SK-N-SH (cell line): ENCODE data around the gene PRDX6. TPM values are rescaled to one million over a fixed set of nuclear protein-coding genes. Genes with fewer than 3 reads are reported as not detected.

ENCODE experiments used
- CTCF ChIA-PET: fragments of 300-600, 350-600 bp; formaldehyde crosslinking; extraction: SDS; loops from one replicate; lab custom pipeline; 2021; lab: Yijun Ruan, JAX
- POLR2A ChIA-PET: fragments of 350-600 bp; sonication (Branson Sonifier 250); formaldehyde crosslinking; extraction: SDS; loops from one replicate; lab custom pipeline; 2020; ENCODE audit warnings: antibody characterized with exemption, inconsistent platforms; lab: Yijun Ruan, JAX
- DNase-seq: peaks from one replicate; pipeline ENCODE4 v3.0.0; 2012
- H2AFZ ChIP-seq: fragments of 200-600 bp; sonication (generic); 2 replicates; pipeline ENCODE4 v1.8.1; 2016; ENCODE audit warnings: antibody characterized with exemption, mild to moderate bottlenecking, low read depth
- H3F3A ChIP-seq: fragments of 200-600 bp; sonication (generic); replicated peaks from 2 replicates; pipeline ENCODE3; 2016; ENCODE audit warnings: antibody characterized with exemption, mild to moderate bottlenecking; ENCODE audit not compliant: insufficient read depth
- H3K27ac ChIP-seq, 2 experiments: fragments of 200-500 bp in 1 of 2; fragments of 200-600 bp in 1 of 2; sonication (Bioruptor generic) in 1 of 2; sonication (generic), shearing (Covaris generic) in 1 of 2; 2 replicates each; pipeline versions ENCODE4 v1.5.1 to v1.6.1; 2014 to 2016; ENCODE audit warnings: low read depth in 2 of 2, inconsistent platforms in 1 of 2, low read length in 1 of 2, mild to moderate bottlenecking in 1 of 2, mixed read lengths in 1 of 2
- H3K27me3 ChIP-seq: fragments of 200-600 bp; sonication (generic), shearing (Covaris generic); 2 replicates; pipeline ENCODE4 v1.6.1; 2016; ENCODE audit warnings: mixed run types; ENCODE audit not compliant: insufficient read depth
- H3K36me3 ChIP-seq, 2 experiments: fragments of 200-500 bp in 1 of 2; fragments of 200-600 bp in 1 of 2; sonication (Bioruptor generic) in 1 of 2; sonication (generic) in 1 of 2; replicated peaks in 1 of 2; 2 replicates each; pipeline versions ENCODE3 to v1.5.1; 2014 to 2016; ENCODE audit warnings: low read length in 1 of 2, mild to moderate bottlenecking in 1 of 2; ENCODE audit not compliant: insufficient read depth in 2 of 2, control insufficient read depth in 1 of 2
- H3K4me1 ChIP-seq, 2 experiments: fragments of 200-500 bp in 1 of 2; fragments of 200-600 bp in 1 of 2; sonication (Bioruptor generic) in 1 of 2; sonication (generic), shearing (Covaris generic) in 1 of 2; 2 replicates each; pipeline versions ENCODE4 v1.5.1 to v1.6.1; 2014 to 2016; ENCODE audit warnings: low read depth in 1 of 2, low read length in 1 of 2, mixed run types in 1 of 2; ENCODE audit not compliant: insufficient read depth in 2 of 2, control insufficient read depth in 1 of 2
- H3K4me2 ChIP-seq: fragments of 200-600 bp; sonication (generic), shearing (Covaris generic); 2 replicates; pipeline ENCODE4 v1.6.1; 2017; ENCODE audit warnings: mixed run types
- H3K4me3 ChIP-seq, 2 experiments: fragments of 200-500 bp in 1 of 2; fragments of 200-600 bp in 1 of 2; sonication (Bioruptor generic) in 1 of 2; sonication (generic), shearing (Covaris generic) in 1 of 2; 2 replicates each; pipeline versions ENCODE4 v1.5.1 to v1.8.1; 2014 to 2016; ENCODE audit warnings: low read depth in 2 of 2, inconsistent platforms in 1 of 2, low read length in 1 of 2, mild to moderate bottlenecking in 1 of 2, mixed read lengths in 1 of 2, moderate library complexity in 1 of 2
- H3K79me2 ChIP-seq: fragments of 200-600 bp; sonication (generic); 2 replicates; pipeline ENCODE4 v1.8.1; 2017; ENCODE audit warnings: mild to moderate bottlenecking; ENCODE audit not compliant: insufficient read depth
- H3K9ac ChIP-seq: fragments of 200-600 bp; sonication (generic); 2 replicates; pipeline ENCODE4 v1.6.1; 2017; ENCODE audit warnings: mixed run types
- H3K9me2 ChIP-seq: fragments of 200-600 bp; sonication (generic); 2 replicates; pipeline ENCODE4 v1.6.1; 2017; ENCODE audit warnings: mixed run types
- H3K9me3 ChIP-seq: fragments of 200-600 bp; sonication (generic); 2 replicates; pipeline ENCODE4 v1.6.1; 2017; ENCODE audit warnings: mixed run types, mild to moderate bottlenecking, moderate library complexity
- H4K20me1 ChIP-seq: fragments of 200-600 bp; sonication (generic); 2 replicates; pipeline ENCODE4 v1.6.1; 2017; ENCODE audit warnings: mild to moderate bottlenecking, mixed run types; ENCODE audit not compliant: insufficient read depth
- CTCF ChIP-seq: fragments of 200-600 bp; sonication (generic); IDR thresholded peaks from 2 replicates; pipeline ENCODE4 v1.6.1; 2017; ENCODE audit warnings: antibody characterized with exemption, mild to moderate bottlenecking, moderate library complexity
- EZH2phosphoT487 ChIP-seq: fragments of 200-600 bp; sonication (generic); IDR thresholded peaks from 2 replicates; pipeline ENCODE4 v1.6.1; 2017; ENCODE audit warnings: low read depth, mixed run types, mild to moderate bottlenecking, antibody characterized with exemption, moderate library complexity, borderline replicate concordance
- FOSL2 ChIP-seq: IDR thresholded peaks from 2 replicates; pipeline ENCODE4 v1.4.0; 2012; ENCODE audit warnings: low read depth, mild to moderate bottlenecking, moderate library complexity, borderline replicate concordance
- FOXJ3 ChIP-seq: sonication (generic); formaldehyde crosslinking; IDR thresholded peaks from 2 replicates; pipeline ENCODE4 v1.5.1; 2020; ENCODE audit warnings: mild to moderate bottlenecking, missing genetic modification reagents
- FOXM1 ChIP-seq: IDR thresholded peaks from 2 replicates; pipeline ENCODE4 v1.4.0; 2012; ENCODE audit warnings: low read depth, mild to moderate bottlenecking
- GABPA ChIP-seq: IDR thresholded peaks from 2 replicates; pipeline ENCODE4 v1.4.0; 2012; ENCODE audit warnings: low read depth, mild to moderate bottlenecking
- GATA2 ChIP-seq: sonication (generic); formaldehyde crosslinking; IDR thresholded peaks from 2 replicates; pipeline ENCODE4 v1.5.0; 2020; ENCODE audit warnings: mild to moderate bottlenecking, missing genetic modification reagents
- JUND ChIP-seq: IDR thresholded peaks from 2 replicates; pipeline ENCODE4 v1.4.0; 2012
- MAX ChIP-seq: IDR thresholded peaks from 2 replicates; pipeline ENCODE4 v1.4.0; 2012; ENCODE audit warnings: low read depth
- MEF2A ChIP-seq: IDR thresholded peaks from 2 replicates; pipeline ENCODE4 v1.4.0; 2012; ENCODE audit warnings: low read depth, borderline replicate concordance
- NRF1 ChIP-seq: IDR thresholded peaks from 2 replicates; pipeline ENCODE4 v1.6.1; 2012; ENCODE audit warnings: low read depth, mild to moderate bottlenecking, low read length
- RCOR1 ChIP-seq: fragments of 150-350 bp; IDR thresholded peaks from 2 replicates; pipeline ENCODE4 v1.6.1; 2017; ENCODE audit warnings: antibody characterized with exemption, low read length
- RXRA ChIP-seq: IDR thresholded peaks from 2 replicates; pipeline ENCODE4 v1.4.0; 2012; ENCODE audit warnings: low read depth, mild to moderate bottlenecking, borderline replicate concordance
- SMC3 ChIP-seq: IDR thresholded peaks from 2 replicates; pipeline ENCODE4 v1.6.1; 2012; ENCODE audit warnings: low read depth, low read length, improper control_type of control experiment
- USF1 ChIP-seq: IDR thresholded peaks from 2 replicates; pipeline ENCODE4 v1.4.0; 2012; ENCODE audit warnings: low read depth, borderline replicate concordance
- USF2 ChIP-seq: fragments of 150-350 bp; IDR thresholded peaks from 2 replicates; pipeline ENCODE4 v1.6.1; 2017; ENCODE audit warnings: antibody characterized with exemption, low read length, low read depth, borderline replicate concordance
- YY1 ChIP-seq: IDR thresholded peaks from 2 replicates; pipeline ENCODE4 v1.4.0; 2012; ENCODE audit warnings: low read depth, mild to moderate bottlenecking
- WGBS: methylation state at CpG from one replicate; pipeline ENCODE4 v1.1.6; 2017; ENCODE audit warnings: low lambda C conversion rate; 5-methylcytosine and 5-hydroxymethylcytosine counted together
- polyA plus RNA-seq, 3 experiments: library from polyadenylated mRNA; depleted of rRNA; stranded (reverse); fragments of >200 nt; gene quantifications; 2 replicates each; pipeline ENCODE4 v1.2.3, GENCODE V29; 2012

Gene PRDX6
- polyA plus RNA-seq, 1 of the 3 experiments (the other 2 are of a cell fraction): 224 TPM

- Histone ChIP-seq H3K9ac (no peak overlapping the region), H3K27ac (no peak overlapping the region), H3K4me2 (no peak overlapping the region), H3K79me2 (peaks cover 20% of the 10 kb centered on the region), H3K9me3 (no peaks in the 10 kb centered on the region), H3K4me1 (no peaks in the 10 kb centered on the region; a peak in 1 of 4 replicates), H3K36me3 (peaks cover 83 to 87% of the 10 kb centered on the region in 2 experiments), H3K27me3 (no peaks in the 10 kb centered on the region), H4K20me1 (no peaks in the 10 kb centered on the region; the same call in 1 of the 2 replicates), H3F3A (peaks cover 9% of the 10 kb centered on the region), H3K9me2 (no peaks in the 10 kb centered on the region), H2AFZ (no peak overlapping the region), H3K4me3 (no peak overlapping the region)
- 95% methylated on average over 7 of the region's 7 CpGs for WGBS
- DNase-seq: no peak
- ChIA-PET CTCF (interaction anchor here (1.0 kb wide), 1 partner anchor 54 kb away, joined by 3 read pairs; no protein-coding TSS in a partner anchor), POLR2A (no interaction called here)
- TF ChIP-seq USF1 (no peak), MAX (no peak), GATA2 (no peak), SMC3 (no peak), JUND (no peak)
Measured at GRCh38 chr1:173485401-173485800, 8.3 kb downstream of the PRDX6 start.

- 94% methylated on average over 2 of the region's 2 CpGs for WGBS
- no peak overlapping the region for H3K9ac ChIP-seq
- no peak overlapping the region for H3K4me2 ChIP-seq
- H3K79me2 ChIP-seq: peaks cover 3% of the 10 kb centered on the region; the same call in 1 of the 2 replicates
- H3K27me3 ChIP-seq: no peaks in the 10 kb centered on the region
- no peak for DNase-seq
- TF ChIP-seq GATA2 (no peak), RCOR1 (no peak), FOXJ3 (CRISPR knock-in tag) (no peak), FOXM1 (no peak), FOSL2 (no peak), SMC3 (no peak), YY1 (no peak), GABPA (no peak), RXRA (no peak), MEF2A (no peak), NRF1 (no peak), EZH2phosphoT487 (no peak), USF2 (no peak), CTCF (no peak)
- peaks cover 57 to 61% of the 10 kb centered on the region in 2 experiments for H3K36me3 ChIP-seq
- no peaks in the 10 kb centered on the region for H3K9me3 ChIP-seq
- H2AFZ ChIP-seq: no peak overlapping the region
- no peaks in the 10 kb centered on the region for H3K9me2 ChIP-seq
- CTCF ChIA-PET: interaction anchor here (0.6 kb wide), 1 partner anchor 193 kb away, joined by 3 read pairs; no protein-coding TSS in a partner anchor
- H3F3A ChIP-seq: peaks cover 9% of the 10 kb centered on the region
- no peak overlapping the region for H3K27ac ChIP-seq
- no peaks in the 10 kb centered on the region for H4K20me1 ChIP-seq
- no peaks in the 10 kb centered on the region for H3K4me1 ChIP-seq
- no peak overlapping the region for H3K4me3 ChIP-seq
- POLR2A ChIA-PET: no interaction called here
Measured at GRCh38 chr1:173488001-173488400, 10.9 kb downstream of the PRDX6 start.
